Hepatocyte (in vitro differentiated cells): Measurements from ENCODE around the gene LRRC71. TPM values are rescaled to one million over a fixed set of nuclear protein-coding genes. Genes with fewer than 3 reads are reported as not detected.

Experiments
- DNase-seq: peaks from one replicate; pipeline ENCODE4 v3.0.0-alpha.2; 2016; ENCODE audit warnings: low spot score
- H2AFZ ChIP-seq: fragments of 200-600 bp; sonication (generic); 2 replicates; pipeline ENCODE4 v1.6.0; 2016; ENCODE audit warnings: antibody characterized with exemption, mild to moderate bottlenecking
- H3K27ac ChIP-seq: fragments of 200-600 bp; sonication (generic); 2 replicates; pipeline ENCODE4 v1.5.1; 2016; ENCODE audit warnings: mild to moderate bottlenecking
- H3K27me3 ChIP-seq: fragments of 200-600 bp; sonication (generic); 2 replicates; pipeline ENCODE4 v1.6.1; 2016
- H3K36me3 ChIP-seq: fragments of 200-600 bp; sonication (generic); replicated peaks from 2 replicates; pipeline ENCODE4 v1.5.1; 2016; ENCODE audit warnings: low read depth; ENCODE audit not compliant: insufficient read depth
- H3K4me1 ChIP-seq: fragments of 200-600 bp; sonication (generic); 2 replicates; pipeline ENCODE4 v1.5.1; 2016; ENCODE audit warnings: mild to moderate bottlenecking, moderate library complexity; ENCODE audit not compliant: insufficient read depth
- H3K4me2 ChIP-seq: fragments of 200-600 bp; sonication (generic); 2 replicates; pipeline ENCODE4 v1.6.0; 2016
- H3K4me3 ChIP-seq: fragments of 200-600 bp; sonication (generic); 2 replicates; pipeline ENCODE4 v1.5.1; 2016; ENCODE audit warnings: mild to moderate bottlenecking
- H3K79me2 ChIP-seq: fragments of 200-600 bp; sonication (generic); 2 replicates; pipeline ENCODE4 v1.6.0; 2017; ENCODE audit warnings: mild to moderate bottlenecking
- H3K9me2 ChIP-seq: fragments of 200-600 bp; sonication (generic); replicated peaks from 2 replicates; pipeline ENCODE4 v1.6.0; 2017; ENCODE audit warnings: mild to moderate bottlenecking; ENCODE audit not compliant: insufficient read depth
- H3K9me3 ChIP-seq: fragments of 200-600 bp; sonication (generic); 2 replicates; pipeline ENCODE4 v1.5.1; 2016; ENCODE audit warnings: low read depth, mild to moderate bottlenecking
- H4K20me1 ChIP-seq: fragments of 200-600 bp; sonication (generic); 2 replicates; pipeline ENCODE4 v1.6.0; 2016; ENCODE audit warnings: mild to moderate bottlenecking; ENCODE audit not compliant: insufficient read depth, poor library complexity, severe bottlenecking
- EZH2 ChIP-seq: fragments of 200-600 bp; sonication (generic); IDR thresholded peaks from 2 replicates; pipeline ENCODE4 v1.6.1; 2016; ENCODE audit warnings: antibody characterized with exemption, mild to moderate bottlenecking, borderline replicate concordance
- EZH2phosphoT487 ChIP-seq: fragments of 200-600 bp; sonication (generic); IDR thresholded peaks from one replicate; pipeline ENCODE4 v1.6.1; 2018; ENCODE audit warnings: antibody characterized with exemption, mild to moderate bottlenecking, low read depth, moderate library complexity; ENCODE audit not compliant: unreplicated experiment, severe bottlenecking
- WGBS: methylation state at CpG from one replicate; pipeline ENCODE4 v1.1.6; 2016; ENCODE audit warnings: low lambda C conversion rate; ENCODE audit errors: missing lambda C conversion rate; 5-methylcytosine and 5-hydroxymethylcytosine counted together
- polyA plus RNA-seq: library from polyadenylated mRNA; unstranded; fragments of >200 nt; fragmentation: Nextera tagmentation; extraction: Ambion mirVana; gene quantifications from 2 replicates; pipeline ENCODE4 v1.2.1, GENCODE V29; 2016
- total RNA-seq: library from RNA; depleted of rRNA; stranded (reverse); fragments of >200 nt; gene quantifications from 2 replicates; pipeline ENCODE4 v1.2.3, GENCODE V29; 2014
- TF ChIP-seq, protein P1 (sequence below): fragments of 200-600 bp; sonication (generic); IDR thresholded peaks from 2 replicates; pipeline ENCODE4 v1.5.1; 2016; ENCODE audit warnings: antibody characterized with exemption, mild to moderate bottlenecking; ENCODE audit not compliant: poor library complexity

LRRC71 gene
- total and polyA plus RNA-seq, 2 experiments from 2014 or later: not detected

DNA sequence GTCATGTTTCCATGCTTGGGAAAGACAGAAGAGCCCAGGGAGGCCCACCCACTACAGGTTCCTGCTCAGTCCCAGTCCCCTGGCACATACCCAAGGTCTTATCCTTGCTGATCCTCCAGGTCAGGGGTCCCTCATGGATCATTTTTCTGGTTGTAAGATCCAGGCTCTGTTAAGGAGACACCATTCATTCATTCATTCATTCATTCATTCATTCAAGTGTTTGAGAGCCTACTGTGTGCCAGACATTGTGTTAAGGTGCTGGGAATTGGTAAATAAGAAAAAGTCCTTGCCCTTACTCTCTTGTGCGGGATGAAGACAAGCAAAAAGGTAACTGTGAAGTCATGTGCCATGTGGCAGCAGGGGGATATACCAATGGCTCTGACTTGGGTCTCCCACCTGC is 23.8 kb downstream of the LRRC71 start:
- no peaks in the 10 kb centered on the region for H3K36me3 ChIP-seq
- 92% methylated on average over 1 of the region's 1 CpG for WGBS

DNA sequence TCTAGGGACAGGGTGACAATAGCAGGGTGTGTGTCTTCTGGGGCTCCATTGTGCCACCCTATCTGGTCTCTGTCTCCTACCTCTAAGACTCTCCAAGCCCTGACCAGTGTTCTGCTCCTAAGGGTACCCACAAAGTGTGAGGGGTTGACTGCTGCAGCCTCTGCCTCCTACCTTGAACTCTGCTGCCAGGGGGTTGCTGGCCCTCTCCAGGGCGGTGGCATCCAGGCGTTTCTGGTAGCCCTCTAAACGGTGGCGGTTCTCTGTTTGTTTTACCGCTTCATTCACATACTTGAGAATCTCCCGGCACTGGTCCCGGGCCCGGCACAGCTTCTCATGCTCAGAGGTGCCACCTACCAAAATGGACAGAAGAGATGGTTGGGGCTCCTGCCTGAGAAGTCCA is 24.4 kb downstream of the LRRC71 start:
- no peak for DNase-seq
- Histone ChIP-seq H3K9me2 (no peaks in the 10 kb centered on the region), H3K27me3 (no peaks in the 10 kb centered on the region), H3K4me2 (no peak overlapping the region), H4K20me1 (no peaks in the 10 kb centered on the region), H3K36me3 (no peaks in the 10 kb centered on the region), H3K4me3 (no peak overlapping the region), H3K4me1 (no peaks in the 10 kb centered on the region), H3K9me3 (no peaks in the 10 kb centered on the region), H3K27ac (no peak overlapping the region), H2AFZ (no peak overlapping the region), H3K79me2 (no peaks in the 10 kb centered on the region)
- WGBS: 96% methylated on average over 8 of the region's 8 CpGs
- TF ChIP-seq EZH2 (no peak), EZH2phosphoT487 (no peak)
- TF ChIP-seq, protein P1, sequence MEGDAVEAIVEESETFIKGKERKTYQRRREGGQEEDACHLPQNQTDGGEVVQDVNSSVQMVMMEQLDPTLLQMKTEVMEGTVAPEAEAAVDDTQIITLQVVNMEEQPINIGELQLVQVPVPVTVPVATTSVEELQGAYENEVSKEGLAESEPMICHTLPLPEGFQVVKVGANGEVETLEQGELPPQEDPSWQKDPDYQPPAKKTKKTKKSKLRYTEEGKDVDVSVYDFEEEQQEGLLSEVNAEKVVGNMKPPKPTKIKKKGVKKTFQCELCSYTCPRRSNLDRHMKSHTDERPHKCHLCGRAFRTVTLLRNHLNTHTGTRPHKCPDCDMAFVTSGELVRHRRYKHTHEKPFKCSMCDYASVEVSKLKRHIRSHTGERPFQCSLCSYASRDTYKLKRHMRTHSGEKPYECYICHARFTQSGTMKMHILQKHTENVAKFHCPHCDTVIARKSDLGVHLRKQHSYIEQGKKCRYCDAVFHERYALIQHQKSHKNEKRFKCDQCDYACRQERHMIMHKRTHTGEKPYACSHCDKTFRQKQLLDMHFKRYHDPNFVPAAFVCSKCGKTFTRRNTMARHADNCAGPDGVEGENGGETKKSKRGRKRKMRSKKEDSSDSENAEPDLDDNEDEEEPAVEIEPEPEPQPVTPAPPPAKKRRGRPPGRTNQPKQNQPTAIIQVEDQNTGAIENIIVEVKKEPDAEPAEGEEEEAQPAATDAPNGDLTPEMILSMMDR: no peak

More for the DNA sequence above, 23.8 kb downstream of the LRRC71 start:
- no peak overlapping the region for H2AFZ ChIP-seq
- no peak overlapping the region for H3K4me2 ChIP-seq
- no peaks in the 10 kb centered on the region for H3K79me2 ChIP-seq
- no peak for DNase-seq
- H4K20me1 ChIP-seq: no peaks in the 10 kb centered on the region
- no peaks in the 10 kb centered on the region for H3K27me3 ChIP-seq
- H3K9me2 ChIP-seq: no peaks in the 10 kb centered on the region
- H3K4me1 ChIP-seq: no peaks in the 10 kb centered on the region
- no peak overlapping the region for H3K27ac ChIP-seq
- TF ChIP-seq, protein P1: no peak
- TF ChIP-seq EZH2 (no peak), EZH2phosphoT487 (no peak)
- H3K9me3 ChIP-seq: no peaks in the 10 kb centered on the region
- H3K4me3 ChIP-seq: no peak overlapping the region

DNA sequence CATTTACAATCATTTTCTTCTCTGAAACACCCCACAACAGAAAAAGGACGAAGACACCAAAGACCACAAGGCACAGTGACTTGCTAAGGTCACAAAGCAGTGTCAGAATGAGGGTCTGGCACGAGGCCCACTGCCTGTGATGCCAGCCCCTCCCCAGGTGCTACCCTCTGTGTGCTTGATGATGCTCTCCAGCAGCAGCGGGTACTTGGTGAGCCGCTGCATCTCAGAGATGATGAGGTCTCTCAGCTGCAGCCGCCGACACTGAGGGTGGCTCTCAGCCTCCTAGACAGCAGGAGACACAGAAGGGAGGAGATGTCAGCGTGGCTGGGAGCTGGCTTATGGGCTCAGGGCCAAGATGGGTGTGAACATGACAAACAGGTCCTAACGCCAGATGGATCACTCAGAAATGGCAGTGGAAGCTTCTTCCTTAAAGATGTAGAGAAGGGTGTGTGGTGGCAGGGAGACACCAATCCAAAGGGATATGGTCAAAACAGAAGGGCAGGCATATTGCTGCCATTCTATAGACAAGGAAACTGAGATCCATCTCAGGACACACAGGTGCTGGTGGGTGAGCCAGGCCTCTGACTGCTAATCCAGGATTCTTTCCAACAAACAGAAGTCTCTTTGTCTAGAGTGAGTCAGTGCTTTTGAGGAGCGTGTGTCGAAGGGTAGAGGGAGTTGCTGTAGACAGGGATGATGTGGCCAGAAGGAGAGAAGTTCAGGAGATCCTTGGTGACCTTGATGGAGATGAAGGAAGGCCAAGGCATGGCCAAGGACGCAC is 25.6 kb downstream of the LRRC71 start:
- Histone ChIP-seq H3K4me3 (no peak overlapping the region), H3K4me1 (no peaks in the 10 kb centered on the region), H3K9me3 (no peaks in the 10 kb centered on the region), H3K9me2 (no peaks in the 10 kb centered on the region), H3K27ac (no peak overlapping the region), H3K27me3 (no peaks in the 10 kb centered on the region), H4K20me1 (no peaks in the 10 kb centered on the region), H3K4me2 (no peak overlapping the region), H3K79me2 (no peaks in the 10 kb centered on the region), H3K36me3 (no peaks in the 10 kb centered on the region), H2AFZ (no peak overlapping the region)
- TF ChIP-seq, protein P1: no peak
- TF ChIP-seq EZH2: no peak
- no peak for TF ChIP-seq EZH2phosphoT487
- 98% methylated on average over 11 of the region's 11 CpGs for WGBS
- no peak for DNase-seq
